ENCODE data around the gene RAP1GAP. TPM values are rescaled to one million over a fixed set of nuclear protein-coding genes. Genes with fewer than 3 reads are reported as not detected.

The RAP1GAP gene
- polyA plus RNA-seq, 2 of the 4 experiments (the other 2 are of a cell fraction), result 5.4 to 16.7 TPM

- Histone ChIP-seq H3K4me1 (no peaks in the 10 kb centered on the region), H3K4me2 (no peak overlapping the region), H3K4me3 (no peak overlapping the region), H3K27ac (no peak overlapping the region), H3K9me3 (peaks cover 12% of the 10 kb centered on the region; the same call in 2 of the 3 replicates)
- no peak for FAIRE-seq
- ATAC-seq, result no peak
- TF ChIP-seq ELK1 (IDR thresholded peaks at IDR 0.05; ENCODE audit: low read depth, low read length), result no peak
- TF ChIP-seq POLR2AphosphoS2 (conservative IDR thresholded peaks at IDR 0.05; ENCODE audit: low read length), result no peak
- no peak for TF ChIP-seq TP53 (CRISPR knock-in tag; IDR thresholded peaks at IDR 0.05)
- no peak for TF ChIP-seq BCL3 (IDR thresholded peaks at IDR 0.05)
- no peak for TF ChIP-seq HEYL (CRISPR knock-in tag; IDR thresholded peaks at IDR 0.05)
- TF ChIP-seq GATA3 (IDR thresholded peaks at IDR 0.05; ENCODE audit: borderline replicate concordance), result no peak
- no peak for TF ChIP-seq EP300 (IDR thresholded peaks at IDR 0.05)
- no peak for TF ChIP-seq CHD4 (IDR thresholded peaks at IDR 0.05; ENCODE audit: borderline replicate concordance)
- TF ChIP-seq NR3C1 (IDR thresholded peaks at IDR 0.05), result no peak
- TF ChIP-seq ZNF302 (CRISPR knock-in tag; IDR thresholded peaks at IDR 0.05), result no peak
- DNase-seq (ENCODE audit: low read depth in 1 of 2, low spot score in 1 of 2), result no peak
- WGBS (ENCODE audit: missing lambda C conversion rate), result 88% methylated on average over 9 of the region's 9 CpGs
- CTCF ChIA-PET, result interaction anchor here (1.4 kb wide), 1 partner anchor 8 kb away, joined by 3 read pairs; no protein-coding TSS in a partner anchor
- POLR2A ChIA-PET, result no interaction called here
These were observed 12.3 kb upstream of the RAP1GAP start for GRCh38 chr1:21681426-21681825.

GRCh38 chr1:21680918-21681317 is 11.8 kb upstream of the RAP1GAP start:
- DNase-seq (ENCODE audit: low read depth in 1 of 2, low spot score in 1 of 2), result no peak
- H3K4me3 ChIP-seq, result no peak overlapping the region
- no peak for FAIRE-seq
- 95% methylated on average over 3 of the region's 3 CpGs for whole genome bisulfite sequencing (ENCODE audit: missing lambda C conversion rate)
- TF ChIP-seq NFE2L2 (conservative IDR thresholded peaks at IDR 0.05; ENCODE audit: low read length) (no peak), ZSCAN20 (CRISPR knock-in tag; IDR thresholded peaks at IDR 0.05) (no peak), ESRRA (IDR thresholded peaks at IDR 0.05; ENCODE audit: borderline replicate concordance, low read length) (no peak), CBX2 (IDR thresholded peaks at IDR 0.05; ENCODE audit: borderline replicate concordance, low read depth) (no peak), HOXB13 (CRISPR knock-in tag; IDR thresholded peaks at IDR 0.05; ENCODE audit: low read depth) (no peak), TP53 (CRISPR knock-in tag; IDR thresholded peaks at IDR 0.05) (no peak), FOSB (CRISPR knock-in tag; IDR thresholded peaks at IDR 0.05) (no peak), TFCP2L1 (CRISPR knock-in tag; IDR thresholded peaks at IDR 0.05) (no peak), MYC (IDR thresholded peaks at IDR 0.05; ENCODE audit: borderline replicate concordance, low read length) (no peak), MAZ (IDR thresholded peaks at IDR 0.05; ENCODE audit: borderline replicate concordance, low read depth, low read length) (no peak), PHF8 (IDR thresholded peaks at IDR 0.05; ENCODE audit: borderline replicate concordance, low read depth) (no peak), ELK1 (IDR thresholded peaks at IDR 0.05; ENCODE audit: low read depth, low read length) (no peak), RFX5 (IDR thresholded peaks at IDR 0.05) (no peak), ZFP36 (IDR thresholded peaks at IDR 0.05; ENCODE audit: borderline replicate concordance, partially characterized antibody) (no peak)
- no peak for ATAC-seq
- ChIA-PET CTCF (no interaction called here), POLR2A (no interaction called here)
- no peak overlapping the region for H3K4me2 ChIP-seq
- H3K4me1 ChIP-seq, result no peaks in the 10 kb centered on the region
- H3K9me3 ChIP-seq, result peaks cover 9% of the 10 kb centered on the region; the same call in 2 of the 3 replicates
- H3K27ac ChIP-seq, result no peak overlapping the region

- Histone ChIP-seq H3K4me2 (no peak overlapping the region), H3K9me3 (peaks cover 9% of the 10 kb centered on the region; the same call in 2 of the 3 replicates), H3K4me1 (no peaks in the 10 kb centered on the region), H3K4me3 (no peak overlapping the region), H3K27ac (no peak overlapping the region)
- ATAC-seq, result no peak
- CTCF ChIA-PET, result no interaction called here
- FAIRE-seq, result no peak
- WGBS (ENCODE audit: missing lambda C conversion rate), result 97% methylated on average over 1 of the region's 1 CpG
- DNase-seq (ENCODE audit: low read depth in 1 of 2, low spot score in 1 of 2), result no peak
- POLR2A ChIA-PET, result no interaction called here
- TF ChIP-seq HES2 (IDR thresholded peaks at IDR 0.05), result no peak
- TF ChIP-seq TFCP2L1 (CRISPR knock-in tag; IDR thresholded peaks at IDR 0.05), result no peak
- TF ChIP-seq KDM5A (IDR thresholded peaks at IDR 0.05), result no peak
- no peak for TF ChIP-seq BHLHE40 (IDR thresholded peaks at IDR 0.05; ENCODE audit: low read depth, low read length)
- no peak for TF ChIP-seq CEBPB (IDR thresholded peaks at IDR 0.05)
- TF ChIP-seq REST (IDR thresholded peaks at IDR 0.05), result no peak
- no peak for TF ChIP-seq EHF (CRISPR knock-in tag; IDR thresholded peaks at IDR 0.05)
- no peak for TF ChIP-seq TP53 (CRISPR knock-in tag; IDR thresholded peaks at IDR 0.05)
- TF ChIP-seq RNF2 (IDR thresholded peaks at IDR 0.05; ENCODE audit: borderline replicate concordance, low read depth), result no peak
These were observed 11.2 kb upstream of the RAP1GAP start for GRCh38 chr1:21680381-21680780.

Data from A549 (cell line).